Endothelial cell of umbilical vein (primary cell): ENCODE measurements around the gene PPP1R9B.

Experiments
- CTCF ChIP-seq, 2 donors: IDR thresholded peaks; 1 replicate in 1 of 2; 2 replicates in 1 of 2; pipeline ENCODE4 v1.5.1; 2011; ENCODE audit warnings: low read length in 2 of 2, mild to moderate bottlenecking in 2 of 2, moderate library complexity in 2 of 2, control low read depth in 1 of 2, inconsistent platforms in 1 of 2, low read depth in 1 of 2; ENCODE audit not compliant: insufficient read depth in 1 of 2; ENCODE audit errors: extremely low read depth in 1 of 2
- EZH2 ChIP-seq: IDR thresholded peaks from 2 replicates; pipeline ENCODE4 v1.6.1; 2012; ENCODE audit warnings: borderline replicate concordance, low read depth, mild to moderate bottlenecking, moderate library complexity, low read length, inconsistent platforms; ENCODE audit not compliant: severe bottlenecking
- POLR2AphosphoS5 ChIP-seq: IDR thresholded peaks from 2 replicates; pipeline ENCODE4 v1.6.1; 2012; ENCODE audit warnings: low read depth, mild to moderate bottlenecking, control low read depth, low read length, moderate library complexity; ENCODE audit not compliant: insufficient read depth

GRCh38 chr17:50118076-50118827 is 32.2 kb downstream of the PPP1R9B start:
- no peak for TF ChIP-seq CTCF (IDR thresholded peaks at IDR 0.05; ENCODE audit: extremely low read depth in 1 of 2, insufficient read depth in 1 of 2, low read depth in 1 of 2, low read length in 2 of 2)
- TF ChIP-seq EZH2, result no peak
- no peak for TF ChIP-seq POLR2AphosphoS5
